ENCODE results near the gene PFKFB3. TPM values are rescaled to one million over a fixed set of nuclear protein-coding genes. Genes with fewer than 3 reads are reported as not detected.

PFKFB3 gene
- total RNA-seq, 1 experiment from 2014 or later = 36.8 TPM

DNA sequence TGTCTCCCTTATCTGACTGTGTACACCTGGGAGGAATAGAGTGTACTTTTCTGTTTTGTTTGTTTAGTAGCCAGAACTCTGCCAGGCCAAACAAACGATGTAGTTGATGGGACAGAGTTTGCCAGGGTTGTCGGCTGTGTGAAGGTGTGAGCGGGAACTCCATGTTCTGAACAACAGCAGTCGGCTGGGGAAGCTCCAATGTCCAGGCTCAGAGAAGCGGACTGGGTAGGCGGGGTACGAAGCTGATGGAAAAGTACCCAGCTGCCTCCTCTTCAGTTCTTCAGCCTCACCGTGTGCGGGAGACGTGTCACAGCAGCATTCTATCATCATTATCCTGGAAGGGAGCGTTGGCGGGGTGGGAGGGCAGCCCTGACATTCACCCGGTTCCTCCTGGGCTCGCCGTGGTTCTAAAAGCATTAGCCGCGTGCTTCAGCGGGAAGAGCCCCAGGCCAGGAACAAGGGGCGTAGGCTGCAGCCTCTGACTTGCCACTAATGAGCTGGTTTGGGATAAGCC lies 52.9 kb downstream of the PFKFB3 start:
- H3K4me1 Mint-ChIP-seq = peaks cover 0 to 6% of the 10 kb centered on the region in 2 experiments; a peak in 2 of 4 replicates
- no peaks in the 10 kb centered on the region; the same call in 1 of the 2 replicates for H3K27me3 Mint-ChIP-seq (ENCODE audit: low read depth)
- no peak overlapping the region for H3T11ph ChIP-seq (ENCODE audit: low read length)
- no peaks in the 10 kb centered on the region for H3K9me3 ChIP-seq (ENCODE audit: control insufficient read depth, low read depth, low read length)
- no peak overlapping the region for H3K18ac ChIP-seq (ENCODE audit: insufficient read length, low read depth, low read length)
- H3K4me2 ChIP-seq (ENCODE audit: insufficient read depth, insufficient read length, low read length) = no peak overlapping the region
- H3K27me3 ChIP-seq (ENCODE audit: insufficient read depth, low read length) = no peaks in the 10 kb centered on the region
- no peaks in the 10 kb centered on the region for H3K79me2 ChIP-seq (ENCODE audit: insufficient read depth, low read length)
- H2BK120ac ChIP-seq (ENCODE audit: low read depth, low read length, poor library complexity, severe bottlenecking) = no peak overlapping the region
- no peak overlapping the region for H2BK12ac ChIP-seq (ENCODE audit: insufficient read length, low read depth, low read length)
- H2BK20ac ChIP-seq (ENCODE audit: low read depth, low read length, poor library complexity, severe bottlenecking) = no peak overlapping the region
- no peak overlapping the region for H3K4ac ChIP-seq (ENCODE audit: low read depth, low read length)
- no peak overlapping the region for H3K27ac Mint-ChIP-seq
- no peak overlapping the region for H2BK15ac ChIP-seq (ENCODE audit: low read depth, low read length)
- no peaks in the 10 kb centered on the region for H4K20me1 ChIP-seq (ENCODE audit: control insufficient read depth, insufficient read depth, insufficient read length)
- no peaks in the 10 kb centered on the region for H3K23me2 ChIP-seq (ENCODE audit: insufficient read length, low read depth, low read length, poor library complexity, severe bottlenecking)
- H4K5ac ChIP-seq (ENCODE audit: insufficient read length, low read depth, low read length) = no peak overlapping the region
- no peak overlapping the region for H3K23ac ChIP-seq (ENCODE audit: insufficient read length, low read depth, low read length)
- no peak overlapping the region for H4K8ac ChIP-seq (replicated peaks; ENCODE audit: insufficient read length, low read depth, low read length)
- H3K56ac ChIP-seq (ENCODE audit: insufficient read length, low read depth, low read length) = no peak overlapping the region
- H2AFZ ChIP-seq (ENCODE audit: low read length) = no peak overlapping the region
- H2BK5ac ChIP-seq (ENCODE audit: insufficient read length, low read length) = no peak overlapping the region
- WGBS (ENCODE audit: extremely low coverage, insufficient read length, low lambda C conversion rate) = no CpG with 5 or more reads among the region's 19 CpGs
- H3K79me1 ChIP-seq (ENCODE audit: insufficient read depth, low read depth, low read length, poor library complexity, severe bottlenecking) = no peaks in the 10 kb centered on the region
- H2AK5ac ChIP-seq (ENCODE audit: insufficient read length, low read length) = no peak overlapping the region
- H3K9ac ChIP-seq (ENCODE audit: extremely low read depth, insufficient read length, low read length) = no peak overlapping the region
- TF ChIP-seq, protein P1, sequence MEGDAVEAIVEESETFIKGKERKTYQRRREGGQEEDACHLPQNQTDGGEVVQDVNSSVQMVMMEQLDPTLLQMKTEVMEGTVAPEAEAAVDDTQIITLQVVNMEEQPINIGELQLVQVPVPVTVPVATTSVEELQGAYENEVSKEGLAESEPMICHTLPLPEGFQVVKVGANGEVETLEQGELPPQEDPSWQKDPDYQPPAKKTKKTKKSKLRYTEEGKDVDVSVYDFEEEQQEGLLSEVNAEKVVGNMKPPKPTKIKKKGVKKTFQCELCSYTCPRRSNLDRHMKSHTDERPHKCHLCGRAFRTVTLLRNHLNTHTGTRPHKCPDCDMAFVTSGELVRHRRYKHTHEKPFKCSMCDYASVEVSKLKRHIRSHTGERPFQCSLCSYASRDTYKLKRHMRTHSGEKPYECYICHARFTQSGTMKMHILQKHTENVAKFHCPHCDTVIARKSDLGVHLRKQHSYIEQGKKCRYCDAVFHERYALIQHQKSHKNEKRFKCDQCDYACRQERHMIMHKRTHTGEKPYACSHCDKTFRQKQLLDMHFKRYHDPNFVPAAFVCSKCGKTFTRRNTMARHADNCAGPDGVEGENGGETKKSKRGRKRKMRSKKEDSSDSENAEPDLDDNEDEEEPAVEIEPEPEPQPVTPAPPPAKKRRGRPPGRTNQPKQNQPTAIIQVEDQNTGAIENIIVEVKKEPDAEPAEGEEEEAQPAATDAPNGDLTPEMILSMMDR (conservative IDR thresholded peaks at IDR 0.05) = no peak
- H4K91ac ChIP-seq (ENCODE audit: insufficient read length, low read depth, low read length) = no peak overlapping the region
- DNase-seq = no peak
- no peak overlapping the region for H3K27ac ChIP-seq (ENCODE audit: insufficient read length, low read depth, low read length)
- no peaks in the 10 kb centered on the region for H3K4me1 ChIP-seq (ENCODE audit: insufficient read depth, low read length)
- peaks cover 2 to 3% (median 3%) of the 10 kb centered on the region in 3 experiments; a peak in 5 of 7 replicates for H3K36me3 Mint-ChIP-seq (ENCODE audit: insufficient read depth in 1 of 3, low read depth in 3 of 3)
- H3K4me3 Mint-ChIP-seq = no peak overlapping the region
- H3K14ac ChIP-seq (ENCODE audit: insufficient read depth, low read length) = no peak overlapping the region
- H3K9me3 Mint-ChIP-seq = peaks cover 12 to 13% of the 10 kb centered on the region in 2 experiments

All from H9 (cell line).